WTC11 (cell line): Measurements from ENCODE around the gene TMEM164.

ENCODE experiments used
- EMX1 ChIP-seq: fragments of 250-450 bp; sonication (Bioruptor Pico); IDR thresholded peaks from 2 replicates; pipeline ENCODE4 v1.8.0; 2021; ENCODE audit warnings: mild to moderate bottlenecking
- ETV6 ChIP-seq: sonication (generic); formaldehyde crosslinking; IDR thresholded peaks from 2 replicates; pipeline ENCODE4 v1.8.1; 2022; ENCODE audit warnings: mild to moderate bottlenecking, missing genetic modification reagents
- FOXP1 ChIP-seq: sonication (generic); formaldehyde crosslinking; IDR thresholded peaks from 2 replicates; pipeline ENCODE4 v1.8.0; 2022; ENCODE audit warnings: missing genetic modification reagents, mild to moderate bottlenecking, moderate library complexity, borderline replicate concordance
- IRF2 ChIP-seq: sonication (generic); formaldehyde crosslinking; IDR thresholded peaks from 2 replicates; pipeline ENCODE4 v1.8.0; 2022; ENCODE audit warnings: low read depth, missing genetic modification reagents, borderline replicate concordance
- NR3C1 ChIP-seq: sonication (generic); formaldehyde crosslinking; conservative IDR thresholded peaks from 2 replicates; pipeline ENCODE4 v1.8.1; 2023; ENCODE audit warnings: low read depth, mild to moderate bottlenecking, missing genetic modification reagents
- RELA ChIP-seq: sonication (generic); formaldehyde crosslinking; IDR thresholded peaks from 2 replicates; pipeline ENCODE4 v1.8.1; 2022; ENCODE audit warnings: missing genetic modification reagents, mild to moderate bottlenecking, borderline replicate concordance
- TCF7 ChIP-seq: sonication (generic); formaldehyde crosslinking; IDR thresholded peaks from 2 replicates; pipeline ENCODE4 v1.8.0; 2022; ENCODE audit warnings: mild to moderate bottlenecking, low read depth, missing genetic modification reagents, moderate library complexity
- USF2 ChIP-seq: sonication (generic); formaldehyde crosslinking; IDR thresholded peaks from 2 replicates; pipeline ENCODE4 v1.8.1; 2023; ENCODE audit warnings: mild to moderate bottlenecking, missing genetic modification reagents, moderate library complexity
- ZBTB21 ChIP-seq: sonication (generic); formaldehyde crosslinking; IDR thresholded peaks from 2 replicates; pipeline ENCODE4 v1.8.1; 2023; ENCODE audit warnings: mild to moderate bottlenecking, missing genetic modification reagents, borderline replicate concordance
- ZBTB43 ChIP-seq: sonication (generic); formaldehyde crosslinking; IDR thresholded peaks from 2 replicates; pipeline ENCODE4 v1.8.1; 2023; ENCODE audit warnings: mild to moderate bottlenecking, missing genetic modification reagents
- ZNF219 ChIP-seq: sonication (generic); formaldehyde crosslinking; IDR thresholded peaks from 2 replicates; pipeline ENCODE4 v1.8.0; 2023; ENCODE audit warnings: missing genetic modification reagents, mild to moderate bottlenecking, borderline replicate concordance
- TF ChIP-seq, protein P1 (sequence below): fragments of 200-600 bp; IDR thresholded peaks from 2 replicates; pipeline ENCODE4 v1.8.0; 2022; ENCODE audit warnings: antibody characterized with exemption
- TF ChIP-seq, protein P2 (sequence below): sonication (generic); formaldehyde crosslinking; IDR thresholded peaks from 2 replicates; pipeline ENCODE4 v1.8.1; 2023; ENCODE audit warnings: mild to moderate bottlenecking, moderate library complexity, missing genetic modification reagents

- TF ChIP-seq RELA (no peak), FOXP1 (CRISPR knock-in tag) (no peak), IRF2 (CRISPR knock-in tag) (no peak), ZBTB43 (no peak), EMX1 (CRISPR knock-in tag) (no peak), TCF7 (no peak), ZBTB21 (CRISPR knock-in tag) (no peak), ETV6 (CRISPR knock-in tag) (no peak), ZNF219 (CRISPR knock-in tag) (no peak), USF2 (no peak), NR3C1 (CRISPR knock-in tag) (no peak)
- TF ChIP-seq, protein P1, sequence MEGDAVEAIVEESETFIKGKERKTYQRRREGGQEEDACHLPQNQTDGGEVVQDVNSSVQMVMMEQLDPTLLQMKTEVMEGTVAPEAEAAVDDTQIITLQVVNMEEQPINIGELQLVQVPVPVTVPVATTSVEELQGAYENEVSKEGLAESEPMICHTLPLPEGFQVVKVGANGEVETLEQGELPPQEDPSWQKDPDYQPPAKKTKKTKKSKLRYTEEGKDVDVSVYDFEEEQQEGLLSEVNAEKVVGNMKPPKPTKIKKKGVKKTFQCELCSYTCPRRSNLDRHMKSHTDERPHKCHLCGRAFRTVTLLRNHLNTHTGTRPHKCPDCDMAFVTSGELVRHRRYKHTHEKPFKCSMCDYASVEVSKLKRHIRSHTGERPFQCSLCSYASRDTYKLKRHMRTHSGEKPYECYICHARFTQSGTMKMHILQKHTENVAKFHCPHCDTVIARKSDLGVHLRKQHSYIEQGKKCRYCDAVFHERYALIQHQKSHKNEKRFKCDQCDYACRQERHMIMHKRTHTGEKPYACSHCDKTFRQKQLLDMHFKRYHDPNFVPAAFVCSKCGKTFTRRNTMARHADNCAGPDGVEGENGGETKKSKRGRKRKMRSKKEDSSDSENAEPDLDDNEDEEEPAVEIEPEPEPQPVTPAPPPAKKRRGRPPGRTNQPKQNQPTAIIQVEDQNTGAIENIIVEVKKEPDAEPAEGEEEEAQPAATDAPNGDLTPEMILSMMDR: no peak
- TF ChIP-seq, protein P2, sequence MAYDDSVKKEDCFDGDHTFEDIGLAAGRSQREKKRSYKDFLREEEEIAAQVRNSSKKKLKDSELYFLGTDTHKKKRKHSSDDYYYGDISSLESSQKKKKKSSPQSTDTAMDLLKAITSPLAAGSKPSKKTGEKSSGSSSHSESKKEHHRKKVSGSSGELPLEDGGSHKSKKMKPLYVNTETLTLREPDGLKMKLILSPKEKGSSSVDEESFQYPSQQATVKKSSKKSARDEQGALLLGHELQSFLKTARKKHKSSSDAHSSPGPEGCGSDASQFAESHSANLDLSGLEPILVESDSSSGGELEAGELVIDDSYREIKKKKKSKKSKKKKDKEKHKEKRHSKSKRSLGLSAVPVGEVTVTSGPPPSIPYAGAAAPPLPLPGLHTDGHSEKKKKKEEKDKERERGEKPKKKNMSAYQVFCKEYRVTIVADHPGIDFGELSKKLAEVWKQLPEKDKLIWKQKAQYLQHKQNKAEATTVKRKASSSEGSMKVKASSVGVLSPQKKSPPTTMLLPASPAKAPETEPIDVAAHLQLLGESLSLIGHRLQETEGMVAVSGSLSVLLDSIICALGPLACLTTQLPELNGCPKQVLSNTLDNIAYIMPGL (CRISPR knock-in tag): no peak
These were observed 178.7 kb downstream of the TMEM164 start for GRCh38 chrX:110181459-110182137.
